NT2/D1 (cell line): ENCODE data around the gene CACNA1C.

Experiments
- DNase-seq: peaks from one replicate; pipeline ENCODE4 v3.0.0-alpha.2; 2011; ENCODE audit warnings: low read depth, low spot score
- H3K27me3 ChIP-seq: 2 replicates; pipeline ENCODE4 v1.6.0; 2011; ENCODE audit warnings: mild to moderate bottlenecking; ENCODE audit not compliant: insufficient read length, insufficient read depth
- H3K36me3 ChIP-seq: 2 replicates; pipeline ENCODE4 v1.6.1; 2011; ENCODE audit warnings: mild to moderate bottlenecking, low read length, mixed read lengths; ENCODE audit not compliant: insufficient read depth, insufficient read length
- H3K4me1 ChIP-seq: 2 replicates; pipeline ENCODE4 v1.5.1; 2011; ENCODE audit not compliant: insufficient read depth, insufficient read length
- H3K4me3 ChIP-seq: 2 replicates; pipeline ENCODE4 v1.5.1; 2011; ENCODE audit warnings: low read depth; ENCODE audit not compliant: insufficient read length
- H3K9ac ChIP-seq: 2 replicates; pipeline ENCODE4 v1.6.0; 2011; ENCODE audit warnings: low read depth; ENCODE audit not compliant: insufficient read length
- H3K9me3 ChIP-seq: 2 replicates; pipeline ENCODE4 v1.5.1; 2011; ENCODE audit warnings: mild to moderate bottlenecking, low read length; ENCODE audit not compliant: insufficient read depth
- SUZ12 ChIP-seq: IDR thresholded peaks from 2 replicates; pipeline ENCODE4 v1.6.1; 2011; ENCODE audit not compliant: insufficient read length, insufficient read depth; ENCODE audit errors: extremely low read depth
- YY1 ChIP-seq: IDR thresholded peaks from 2 replicates; pipeline ENCODE4 v1.6.1; 2011; ENCODE audit not compliant: insufficient read length, insufficient read depth
- ZNF274 ChIP-seq: IDR thresholded peaks from 2 replicates; pipeline ENCODE4 v1.6.1; 2011; ENCODE audit warnings: mild to moderate bottlenecking, low read depth, low read length

The CACNA1C gene

GRCh38 chr12:2356601-2357125 lies 303.9 kb downstream of the CACNA1C start:
- Histone ChIP-seq H3K4me1 (peaks cover 7% of the 10 kb centered on the region), H3K36me3 (no peaks in the 10 kb centered on the region), H3K9me3 (no peaks in the 10 kb centered on the region), H3K27me3 (no peaks in the 10 kb centered on the region), H3K9ac (no peak overlapping the region), H3K4me3 (no peak overlapping the region)
- no peak for TF ChIP-seq YY1
- no peak for TF ChIP-seq SUZ12
- TF ChIP-seq ZNF274: no peak
- no peak for DNase-seq

GRCh38 chr12:2358986-2359658 lies 306.3 kb downstream of the CACNA1C start:
- DNase-seq: no peak
- no peaks in the 10 kb centered on the region for H3K36me3 ChIP-seq
- no peak overlapping the region for H3K4me3 ChIP-seq
- H3K27me3 ChIP-seq: no peaks in the 10 kb centered on the region
- peaks cover 3% of the 10 kb centered on the region for H3K4me1 ChIP-seq
- no peak overlapping the region for H3K9ac ChIP-seq
- TF ChIP-seq YY1 (no peak), ZNF274 (no peak), SUZ12 (no peak)
- H3K9me3 ChIP-seq: no peaks in the 10 kb centered on the region

GRCh38 chr12:2359725-2360629 lies 307.2 kb downstream of the CACNA1C start:
- H3K9me3 ChIP-seq: no peaks in the 10 kb centered on the region
- no peaks in the 10 kb centered on the region for H3K27me3 ChIP-seq
- no peak for TF ChIP-seq ZNF274
- no peak for TF ChIP-seq SUZ12
- TF ChIP-seq YY1: no peak
- no peak overlapping the region for H3K4me3 ChIP-seq
- no peak overlapping the region for H3K9ac ChIP-seq
- H3K36me3 ChIP-seq: no peaks in the 10 kb centered on the region
- H3K4me1 ChIP-seq: peaks cover 2% of the 10 kb centered on the region
- no peak for DNase-seq

- no peak for TF ChIP-seq ZNF274
- no peak for TF ChIP-seq YY1
- no peak for TF ChIP-seq SUZ12
- Histone ChIP-seq H3K36me3 (no peaks in the 10 kb centered on the region), H3K27me3 (no peaks in the 10 kb centered on the region), H3K4me1 (peaks cover 3% of the 10 kb centered on the region), H3K9ac (no peak overlapping the region), H3K9me3 (no peaks in the 10 kb centered on the region), H3K4me3 (no peak overlapping the region)
- DNase-seq: no peak
Measured at GRCh38 chr12:2360630-2361170, 307.9 kb downstream of the CACNA1C start.

- H3K4me3 ChIP-seq: no peak overlapping the region
- TF ChIP-seq YY1: no peak
- TF ChIP-seq ZNF274: no peak
- no peak for TF ChIP-seq SUZ12
- peaks cover 3% of the 10 kb centered on the region for H3K4me1 ChIP-seq
- H3K36me3 ChIP-seq: no peaks in the 10 kb centered on the region
- no peaks in the 10 kb centered on the region for H3K27me3 ChIP-seq
- no peak for DNase-seq
- peaks cover 10% of the 10 kb centered on the region; the same call in 1 of the 2 replicates for H3K9me3 ChIP-seq
- H3K9ac ChIP-seq: no peak overlapping the region
Measured at GRCh38 chr12:2363836-2364609, 311.2 kb downstream of the CACNA1C start.

GRCh38 chr12:2364631-2365051 lies 311.9 kb downstream of the CACNA1C start:
- H3K4me1 ChIP-seq: peaks cover 3% of the 10 kb centered on the region
- no peaks in the 10 kb centered on the region for H3K36me3 ChIP-seq
- no peaks in the 10 kb centered on the region for H3K27me3 ChIP-seq
- no peak overlapping the region for H3K9ac ChIP-seq
- peak; percentile 49 for DNase-seq
- no peak overlapping the region for H3K4me3 ChIP-seq
- H3K9me3 ChIP-seq: peaks cover 10% of the 10 kb centered on the region; the same call in 1 of the 2 replicates
- TF ChIP-seq SUZ12 (no peak), YY1 (no peak), ZNF274 (no peak)
